ENCODE measurements around the gene GALNT5.
"Not testable (repeated sequence)": the region's sequence is repeated elsewhere in the genome, so short reads cannot be mapped to it uniquely, and the experiment has no call there.

GALNT5 gene

DNA sequence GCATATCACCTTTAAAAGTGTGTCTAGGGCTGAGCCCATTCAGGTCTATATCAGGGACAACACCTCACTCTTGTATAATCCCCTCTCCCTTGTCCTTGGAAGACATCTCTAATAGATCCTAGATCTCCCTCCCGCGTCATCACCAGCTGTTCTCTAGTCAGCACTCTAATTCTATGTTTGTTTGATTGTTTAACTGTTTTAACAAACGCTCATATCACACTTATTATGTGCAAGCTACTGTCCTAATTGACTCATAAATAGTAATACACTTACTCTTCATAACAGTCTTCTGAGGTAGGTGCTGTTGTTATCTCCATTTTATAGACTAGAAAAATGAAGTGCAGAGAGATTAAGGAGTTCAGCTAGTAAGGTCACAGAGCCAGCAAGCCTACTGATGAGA is 69.7 kb downstream of the GALNT5 start:
- DNase-seq (ENCODE audit: low spot score), result no peak

DNA sequence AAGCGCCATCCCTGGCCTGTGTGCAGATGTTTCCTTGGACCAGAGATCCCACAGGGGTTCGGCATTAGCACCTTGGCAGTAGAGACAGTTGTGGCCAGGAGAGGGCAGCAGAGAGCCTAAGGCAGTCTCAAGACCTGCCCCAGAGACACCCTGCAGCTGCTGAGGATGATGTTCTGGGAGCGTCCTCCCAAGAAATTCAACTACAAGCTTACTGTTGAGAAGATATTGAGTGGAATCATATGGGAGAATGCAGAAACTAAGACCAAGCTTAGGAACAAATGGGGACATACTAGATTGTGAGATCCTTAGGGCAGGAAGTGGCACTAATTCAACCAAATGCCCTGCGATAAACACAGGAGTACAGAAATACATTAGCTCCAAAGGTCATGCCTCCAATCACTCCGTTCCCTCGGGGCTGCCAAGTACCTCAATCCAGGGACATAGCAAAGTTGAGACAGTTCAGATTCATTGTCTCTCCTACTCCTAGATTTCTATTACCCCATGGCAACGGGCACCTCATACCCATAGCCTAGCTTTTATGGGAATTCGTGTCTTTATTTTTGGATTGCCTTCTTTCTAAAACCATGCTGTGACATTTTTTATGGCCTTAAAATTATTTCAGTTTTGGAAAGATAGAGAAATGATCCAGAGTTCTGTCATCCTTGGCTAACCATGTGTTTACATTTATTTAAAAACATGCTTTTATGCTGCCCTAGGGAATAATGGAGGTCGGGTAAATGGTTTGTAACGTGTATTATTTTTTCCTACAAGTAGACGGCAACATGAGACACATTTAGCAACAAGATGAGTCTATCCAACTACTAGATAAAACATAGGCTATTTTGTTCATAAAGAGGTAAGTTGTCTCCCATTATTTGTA is 70.4 kb downstream of the GALNT5 start:
- peak; percentile 69 for DNase-seq (ENCODE audit: low spot score)

DNA sequence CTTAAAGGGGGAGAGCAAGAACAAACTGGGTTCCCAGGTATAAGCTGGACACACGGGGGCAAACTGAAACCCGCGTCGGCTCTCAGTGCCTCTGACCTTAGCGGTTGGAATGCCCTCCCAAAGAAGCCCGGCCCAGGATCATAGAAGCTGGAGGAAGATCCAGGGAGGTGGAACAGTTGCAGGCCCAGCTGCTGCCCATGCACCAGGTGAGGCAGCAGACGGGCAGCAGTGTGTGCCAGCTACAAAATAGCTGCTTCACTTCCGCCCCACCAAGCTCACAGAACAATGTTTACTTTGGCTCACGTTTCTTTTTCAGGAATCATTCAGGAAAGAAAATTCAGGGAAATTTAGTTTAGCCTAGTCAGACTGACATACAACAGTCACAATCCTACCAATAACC is 72.0 kb downstream of the GALNT5 start:
- DNase-seq (ENCODE audit: low spot score), result no peak

DNA sequence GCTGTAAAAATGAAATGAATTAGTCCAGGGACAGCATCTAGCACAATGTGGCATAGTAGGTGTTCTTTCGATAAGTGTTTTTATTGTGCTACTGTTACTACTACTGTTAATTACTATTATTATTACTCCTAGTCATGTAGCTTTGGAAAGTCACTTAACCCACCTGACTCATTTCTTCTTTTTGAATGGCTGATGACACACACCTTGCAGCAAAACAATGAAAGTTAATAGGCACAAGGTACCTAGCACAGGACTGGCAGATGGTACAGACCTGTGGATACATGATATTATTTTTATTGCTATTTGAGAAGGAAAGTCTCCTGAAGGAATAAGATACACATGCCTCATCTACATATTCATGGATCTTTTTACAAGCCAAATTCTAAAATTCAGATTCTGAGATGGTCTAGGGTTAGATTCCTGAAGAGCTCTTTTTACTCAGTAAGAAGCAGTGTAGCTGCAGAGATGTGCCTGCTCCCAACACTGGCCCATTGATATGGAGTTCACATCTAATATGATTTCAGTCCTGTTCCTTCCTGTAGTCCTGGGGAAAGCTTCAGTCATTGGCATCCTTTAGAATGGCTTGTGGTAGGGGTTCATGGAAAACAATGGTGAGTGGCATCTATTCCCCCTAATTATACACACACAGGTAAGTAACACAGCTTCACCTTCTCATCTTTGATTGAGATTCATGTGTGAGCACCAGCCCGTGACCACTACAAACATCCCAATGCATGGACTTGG is 76.0 kb downstream of the GALNT5 start:
- DNase-seq (ENCODE audit: low spot score), result no peak

DNA sequence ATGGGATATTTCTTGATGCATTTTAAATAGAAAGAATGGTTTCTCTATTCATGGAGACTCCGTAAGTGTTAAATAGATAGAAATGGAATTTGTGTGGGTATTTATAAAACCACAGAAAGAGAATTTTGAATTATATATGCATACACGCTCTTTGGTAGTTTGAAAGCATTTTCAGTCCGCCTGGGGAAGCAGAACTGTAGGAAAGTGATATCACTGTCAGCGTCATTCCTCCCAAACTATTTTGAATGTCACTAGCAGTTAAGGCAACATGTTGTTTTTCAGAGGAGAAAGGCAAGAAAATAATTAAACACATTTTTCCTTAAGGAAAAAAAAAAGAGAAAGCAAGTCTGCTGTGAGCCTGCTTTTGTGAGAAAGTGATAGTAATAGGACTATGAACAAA is 76.8 kb downstream of the GALNT5 start:
- no peak for DNase-seq (ENCODE audit: low spot score)

DNA sequence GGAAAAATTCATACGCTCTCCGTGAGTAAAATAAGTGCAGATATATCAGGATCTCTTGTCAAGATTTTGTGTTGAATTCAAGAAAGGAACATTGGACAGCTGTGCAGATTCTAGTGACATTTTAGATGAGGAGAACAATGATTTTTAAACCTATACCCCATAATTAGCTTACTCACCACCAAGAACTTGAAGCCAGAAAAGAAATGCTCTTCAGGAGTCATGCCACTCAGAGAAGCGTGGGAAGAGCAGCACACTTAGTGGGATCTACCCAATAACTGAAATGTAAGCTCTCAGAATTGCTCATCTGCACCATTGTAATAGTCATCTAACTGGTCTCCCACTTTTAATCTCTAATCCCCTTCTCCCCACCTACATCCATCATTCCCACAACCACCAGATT is 77.3 kb downstream of the GALNT5 start:
- no peak for DNase-seq (ENCODE audit: low spot score)

DNA sequence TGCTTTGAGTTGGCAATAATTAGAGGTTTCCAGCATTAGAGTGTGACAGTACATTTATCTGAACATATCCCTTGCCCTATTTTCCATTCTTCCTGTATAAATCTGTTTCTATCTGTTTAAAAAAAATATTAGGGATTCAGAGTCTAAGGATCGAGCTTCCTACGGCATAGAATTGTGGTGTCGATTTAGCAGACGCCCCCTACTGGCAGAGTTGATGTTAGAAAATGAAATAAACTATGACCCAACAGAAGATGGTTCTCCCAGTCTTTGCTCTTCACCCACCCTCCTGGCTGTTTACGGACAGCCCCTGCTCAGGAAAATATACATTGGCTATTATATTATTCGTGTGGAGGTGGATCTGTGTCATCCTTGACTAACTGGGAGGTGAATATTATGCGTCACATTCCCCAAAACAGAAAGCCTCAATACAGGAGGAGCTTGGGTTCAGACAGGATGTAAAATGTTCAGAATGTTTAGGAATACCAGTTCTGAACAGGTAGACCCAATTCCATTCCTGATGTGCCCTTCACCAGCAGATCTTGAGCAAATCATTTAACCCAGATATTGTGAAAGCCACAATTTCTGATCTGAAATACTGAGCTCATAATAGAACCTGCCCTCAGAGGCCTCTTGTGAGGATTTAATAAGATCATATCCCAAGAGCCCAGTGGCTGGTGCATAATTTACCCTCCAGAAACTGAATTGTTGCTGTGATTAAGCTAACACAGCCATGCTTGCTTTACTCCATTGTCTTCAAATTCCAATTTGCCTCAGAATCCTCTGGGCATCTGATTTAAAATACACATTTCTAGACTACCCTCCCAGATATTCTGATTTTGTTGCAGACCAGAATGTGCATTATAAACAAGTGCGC is 78.9 kb downstream of the GALNT5 start:
- DNase-seq (ENCODE audit: low spot score), result peak; percentile 45

DNA sequence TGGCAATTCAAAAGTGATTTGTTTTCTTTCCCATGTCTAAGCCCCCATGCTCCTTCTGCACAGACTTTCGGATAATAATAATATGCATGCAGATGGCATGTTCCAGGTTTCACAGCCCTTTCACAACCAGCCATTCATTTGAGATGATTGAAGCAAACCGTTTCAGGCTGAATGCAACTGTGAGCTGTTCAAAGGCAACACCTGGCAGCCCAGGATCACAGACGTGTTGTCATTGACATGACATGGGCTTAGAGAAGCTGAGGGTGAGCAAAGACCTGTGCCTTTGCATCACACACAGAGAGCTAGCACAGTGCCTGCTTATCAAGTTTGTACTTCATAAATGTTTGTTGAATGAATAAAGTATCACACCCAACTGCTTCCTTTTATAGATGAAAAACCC is 80.5 kb downstream of the GALNT5 start:
- DNase-seq (ENCODE audit: low spot score), result no peak

DNA sequence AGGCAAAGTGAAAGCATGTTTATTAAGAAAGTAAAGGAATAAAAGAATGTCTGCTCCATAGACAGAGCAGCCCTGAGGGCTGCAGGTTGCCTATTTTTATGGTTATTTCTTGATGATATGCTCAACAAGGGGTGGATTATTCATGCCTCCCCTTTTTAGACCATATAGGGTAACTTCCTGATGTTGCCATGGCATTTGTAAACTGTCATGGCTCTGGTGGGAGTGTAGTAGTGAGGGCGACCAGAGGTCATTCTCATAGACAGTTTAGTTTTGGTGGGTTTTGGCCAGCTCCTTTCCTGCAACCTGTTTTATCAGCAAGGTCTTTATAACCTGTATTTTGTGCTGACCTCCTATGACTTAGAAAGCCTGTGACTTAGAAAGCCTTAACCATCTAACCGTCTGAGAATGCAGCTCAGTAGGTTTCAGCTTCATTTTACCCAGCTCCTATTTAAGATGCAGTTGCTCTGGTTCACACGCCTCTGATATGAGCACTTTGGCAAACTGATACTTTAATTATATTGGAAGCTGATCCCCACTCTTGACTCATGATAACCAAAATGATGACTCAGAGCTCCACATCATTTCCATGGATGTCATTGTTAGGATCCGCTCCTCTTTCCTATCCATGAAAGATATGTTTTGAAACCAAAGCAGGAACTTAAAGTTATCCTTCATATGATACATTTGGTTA is 82.6 kb downstream of the GALNT5 start:
- DNase-seq (ENCODE audit: low spot score), result no peak

DNA sequence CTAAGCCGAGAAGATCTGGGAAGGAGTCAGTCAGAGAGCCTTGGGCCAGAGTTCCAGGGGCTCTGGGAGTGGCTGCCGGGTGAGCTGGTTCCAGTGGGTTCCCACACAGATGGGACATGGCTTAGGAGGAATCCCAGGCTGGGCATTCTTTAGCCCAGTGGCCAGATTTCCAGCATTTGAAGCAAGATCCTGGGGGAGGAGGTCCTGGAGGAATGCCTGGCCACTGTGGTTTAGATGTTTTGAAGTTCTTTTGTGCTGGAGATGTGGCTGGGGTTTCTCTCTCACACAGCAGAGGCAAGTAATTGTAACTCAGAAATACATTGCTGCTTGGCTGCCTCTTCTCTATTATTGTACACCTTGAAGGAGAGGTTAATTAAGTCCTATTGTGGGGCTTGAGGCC is 83.9 kb downstream of the GALNT5 start:
- DNase-seq (ENCODE audit: low spot score), result not testable (repeated sequence)

DNA sequence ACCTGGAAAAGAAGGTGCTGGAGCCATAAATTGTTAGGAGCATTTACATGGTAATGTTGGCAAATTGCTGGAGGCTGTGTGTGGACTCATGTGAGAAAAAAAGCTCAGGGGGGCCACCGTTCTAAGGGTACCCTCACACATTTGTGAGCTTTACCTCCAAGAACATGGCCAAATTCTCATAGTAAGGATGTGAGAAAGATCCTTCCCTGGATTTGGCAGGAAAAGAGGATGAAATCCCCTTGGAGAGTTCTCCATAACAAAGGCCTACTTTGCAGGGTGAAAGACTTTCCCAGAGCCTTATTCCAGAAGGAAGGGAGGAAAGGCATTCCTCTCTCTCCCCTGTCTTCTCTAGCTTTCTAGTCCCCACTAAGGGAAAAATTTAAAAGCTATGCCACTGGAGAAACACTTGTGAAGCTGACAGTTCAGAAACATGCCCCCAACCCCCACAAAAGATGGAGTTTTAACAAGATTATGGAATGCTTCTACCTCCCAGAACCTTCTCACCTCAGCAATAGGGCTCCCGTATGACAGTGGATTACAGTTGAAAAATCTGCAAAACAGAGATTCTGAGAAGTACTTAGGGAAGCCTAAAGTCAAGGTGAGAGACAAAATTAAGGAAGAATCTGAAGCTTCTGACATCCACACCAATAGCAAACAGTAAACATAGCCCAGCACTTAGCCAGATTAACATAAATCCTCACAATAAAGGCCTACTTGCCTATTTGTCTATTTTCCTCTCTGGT is 88.3 kb downstream of the GALNT5 start:
- DNase-seq (ENCODE audit: low spot score), result no peak

DNA sequence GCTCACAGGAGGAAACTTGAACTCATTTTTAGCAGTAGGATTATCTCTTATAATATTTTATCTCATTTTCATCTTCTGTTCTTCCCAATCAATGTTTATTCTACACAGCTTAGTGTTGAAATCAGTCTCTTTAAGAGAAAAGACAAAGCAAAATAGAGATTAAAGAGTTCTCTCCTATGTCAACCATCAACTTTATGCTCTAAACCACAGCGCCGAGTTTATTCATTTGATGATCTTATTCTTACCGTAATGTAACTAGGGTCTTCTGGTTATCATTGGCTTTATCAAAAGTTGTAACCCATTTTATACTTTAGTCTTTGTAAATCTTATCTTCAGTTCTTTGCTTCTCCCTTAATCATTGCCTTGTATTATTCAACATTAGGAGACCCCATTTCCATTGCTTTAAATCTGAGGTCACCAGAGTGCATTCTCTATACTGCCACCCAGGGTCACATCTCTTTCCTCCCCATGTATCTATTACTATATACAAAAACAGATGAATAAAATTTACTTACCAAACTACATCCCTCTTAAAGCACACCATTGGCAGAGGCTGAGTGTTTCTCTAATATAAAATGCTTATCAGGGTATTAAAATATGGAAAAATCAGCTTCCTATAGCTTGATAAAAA is 90.9 kb downstream of the GALNT5 start:
- DNase-seq (ENCODE audit: low spot score), result no peak

DNA sequence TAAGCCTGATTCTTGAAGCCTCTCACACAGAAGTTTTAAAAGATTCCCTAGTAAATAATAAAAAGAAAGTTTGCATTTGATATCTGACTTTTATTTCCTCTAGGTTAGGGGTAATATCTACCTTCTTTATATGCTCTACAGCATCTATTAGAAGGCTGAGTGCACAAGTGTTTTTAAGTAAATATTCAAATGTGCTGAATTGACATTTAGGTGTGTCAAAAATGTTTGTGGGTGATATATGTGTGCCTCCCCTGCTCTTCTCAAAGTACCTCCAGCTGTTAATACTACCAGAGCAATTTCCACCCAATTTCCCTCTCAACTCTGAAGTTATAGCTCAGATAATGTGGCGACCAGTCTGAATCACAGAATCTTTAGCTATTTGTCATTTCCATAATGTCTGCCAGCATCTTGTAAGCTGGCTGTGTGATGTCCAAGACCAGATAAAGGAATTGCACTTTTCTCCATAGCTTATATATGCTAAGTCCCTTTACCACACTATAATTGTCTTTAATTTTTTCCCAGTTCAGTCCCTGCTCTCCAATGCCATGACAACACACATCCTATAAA is 92.5 kb downstream of the GALNT5 start:
- DNase-seq (ENCODE audit: low spot score), result no peak

DNA sequence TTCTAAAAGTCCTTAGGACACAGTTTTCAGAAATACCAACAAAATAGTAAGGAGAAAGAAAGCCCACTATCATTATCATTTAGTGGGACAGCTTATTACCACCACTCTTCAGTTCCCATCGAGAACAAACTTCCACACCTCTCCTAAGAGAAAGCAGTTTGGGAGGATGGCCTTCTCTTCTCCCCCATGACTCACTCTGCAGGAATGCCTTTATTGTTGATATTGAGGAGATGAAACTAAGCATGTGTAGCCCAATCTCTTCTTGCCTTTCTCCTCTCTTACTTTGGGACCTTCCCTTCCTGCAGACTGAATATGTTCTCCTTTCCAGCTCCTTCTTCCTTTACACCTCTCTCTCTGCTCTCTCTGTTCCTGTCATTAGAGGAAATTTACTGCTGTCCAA is 98.1 kb downstream of the GALNT5 start:
- DNase-seq (ENCODE audit: low spot score), result no peak

DNA sequence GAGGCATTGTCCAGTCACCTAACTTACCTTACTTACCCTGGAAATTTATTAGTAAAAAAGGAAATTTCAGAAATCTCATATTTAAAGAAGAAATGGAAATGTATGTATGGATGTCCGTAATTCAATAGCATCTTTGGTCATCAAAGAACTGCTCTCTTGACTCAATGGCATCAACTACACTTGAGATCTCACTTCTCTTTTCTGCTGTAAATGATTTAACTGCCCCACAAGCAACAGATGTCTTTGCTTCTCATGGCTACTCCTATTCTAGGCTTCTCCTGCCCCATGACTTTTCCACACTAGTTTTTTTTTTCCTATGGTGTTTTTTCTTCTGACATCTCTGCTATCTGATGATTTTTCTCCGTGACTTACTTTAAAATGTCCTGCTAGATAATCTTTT is 102.1 kb downstream of the GALNT5 start:
- no peak for DNase-seq (ENCODE audit: low spot score)

DNA sequence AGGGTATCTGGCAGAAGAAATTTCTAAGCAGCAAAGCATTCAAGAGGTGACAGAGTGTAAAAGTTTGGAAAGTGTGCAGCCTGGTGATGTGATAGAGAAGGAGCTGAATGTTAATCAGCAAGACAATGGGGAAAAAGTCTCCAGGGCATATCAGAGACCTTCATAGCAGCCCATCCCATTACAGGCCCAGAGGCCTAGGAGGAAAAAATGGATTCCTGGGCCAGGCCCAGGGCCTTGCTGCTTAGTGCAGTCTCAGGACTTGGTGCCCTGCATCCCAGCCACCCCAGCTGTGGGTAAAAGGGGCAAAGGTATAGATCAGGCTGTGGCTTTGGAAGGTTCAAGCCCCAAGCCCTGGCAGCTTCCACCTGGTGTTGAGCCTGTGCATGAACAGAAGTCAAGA is 104.0 kb downstream of the GALNT5 start:
- DNase-seq (ENCODE audit: low spot score), result no peak

DNA sequence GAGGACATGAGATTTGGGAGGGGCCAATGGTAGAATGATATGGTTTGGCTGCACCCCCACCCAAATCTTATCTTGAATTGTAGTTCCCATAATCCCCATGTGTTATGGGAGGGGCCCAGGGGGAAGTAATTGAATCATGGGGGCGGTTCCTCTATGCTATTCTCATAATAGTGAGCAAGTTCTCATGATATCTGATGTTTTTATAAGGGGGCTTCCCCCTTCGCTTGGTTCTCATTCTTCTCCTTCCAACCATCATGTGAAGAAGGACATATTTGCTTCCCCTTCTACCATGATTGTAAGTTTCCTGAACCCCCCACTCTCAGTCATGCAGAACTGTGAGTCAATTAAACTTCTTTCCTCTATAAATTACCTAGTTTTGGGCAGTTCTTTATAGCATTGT is 105.1 kb downstream of the GALNT5 start:
- no peak for DNase-seq (ENCODE audit: low spot score)

DNA sequence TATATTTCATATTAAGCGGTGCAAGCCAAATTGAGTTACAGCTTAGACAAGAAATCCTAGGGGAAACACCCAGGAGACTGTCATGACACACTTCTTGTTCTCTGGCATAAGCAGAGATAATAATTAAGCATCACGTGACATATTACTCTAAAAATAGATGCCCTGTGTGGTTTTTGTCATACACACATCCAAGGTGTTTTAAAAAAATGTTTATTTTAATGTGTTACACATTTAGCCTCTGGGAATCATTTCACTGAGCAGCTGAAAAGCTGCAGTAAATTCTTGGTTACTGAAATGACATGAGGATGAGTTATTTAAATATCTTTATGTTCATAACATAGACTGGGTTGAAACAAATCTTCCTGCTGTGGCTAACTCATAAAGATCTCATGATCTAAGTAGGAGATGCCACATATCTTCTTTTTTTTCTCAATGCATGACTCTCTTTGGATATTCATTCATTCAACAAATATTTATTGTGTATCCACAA is 106.2 kb downstream of the GALNT5 start:
- DNase-seq (ENCODE audit: low spot score), result no peak
